SIG-M5 (cell line): Measurements from ENCODE around the gene SCAI.
"Not testable (repeated sequence)": the region's sequence is repeated elsewhere in the genome, so short reads cannot be mapped to it uniquely, and the experiment has no call there.

ENCODE experiments used
- DNase-seq: peaks from one replicate; lab custom pipeline; 2025; lab: John Stamatoyannopoulos, UW

SCAI gene

GRCh38 chr9:124947727-124948391, 195.5 kb downstream of the SCAI start:
- DNase-seq, result no peak

- no peak for DNase-seq
These were observed 197.2 kb downstream of the SCAI start for GRCh38 chr9:124946167-124946566.

GRCh38 chr9:124941679-124942561, 201.4 kb downstream of the SCAI start:
- no peak for DNase-seq

GRCh38 chr9:124940894-124941678, 202.2 kb downstream of the SCAI start, which contains the start of gene GOLGA1:
Gene GOLGA1 (minus strand): TSS chr9:124941083. CDS start chr9:124938711, 2,372 bp downstream.
- DNase-seq, result no peak

GRCh38 chr9:124940521-124940893, 202.8 kb downstream of the SCAI start:
- DNase-seq, result no peak

GRCh38 chr9:124939944-124940343, 203.4 kb downstream of the SCAI start:
- DNase-seq, result no peak

GRCh38 chr9:124934290-124934689, 209.0 kb downstream of the SCAI start:
- no peak for DNase-seq

- DNase-seq, result no peak
These were observed 211.0 kb downstream of the SCAI start for GRCh38 chr9:124932333-124932732.

GRCh38 chr9:124929464-124929863, 213.9 kb downstream of the SCAI start:
- DNase-seq, result no peak

GRCh38 chr9:124928116-124928515, 215.2 kb downstream of the SCAI start:
- no peak for DNase-seq

- DNase-seq, result not testable (repeated sequence)
These were observed 222.9 kb downstream of the SCAI start for GRCh38 chr9:124920394-124920793.

GRCh38 chr9:124914753-124915405, 228.4 kb downstream of the SCAI start:
- no peak for DNase-seq

- no peak for DNase-seq
These were observed 229.9 kb downstream of the SCAI start for GRCh38 chr9:124913378-124913777.

GRCh38 chr9:124911766-124912165, 231.6 kb downstream of the SCAI start:
- no peak for DNase-seq

- no peak for DNase-seq
These were observed 235.2 kb downstream of the SCAI start for GRCh38 chr9:124908098-124908497.

GRCh38 chr9:124906966-124907365, 236.4 kb downstream of the SCAI start:
- no peak for DNase-seq

- no peak for DNase-seq
These were observed 243.5 kb downstream of the SCAI start for GRCh38 chr9:124899845-124900244.

- DNase-seq, result no peak
These were observed 245.5 kb downstream of the SCAI start for GRCh38 chr9:124897570-124898460.

GRCh38 chr9:124894741-124895170, 248.6 kb downstream of the SCAI start:
- DNase-seq, result no peak

- DNase-seq, result no peak
These were observed 249.1 kb downstream of the SCAI start for GRCh38 chr9:124894035-124894740.
